Erythroblast (primary cell): ENCODE data around the gene PNMA6E.

ENCODE experiments used
- GATA1 ChIP-seq: IDR thresholded peaks from 2 replicates; pipeline ENCODE4 v1.6.1; 2011; ENCODE audit warnings: low read depth, mild to moderate bottlenecking, control low read depth, low read length, moderate library complexity
- POLR2A ChIP-seq: IDR thresholded peaks from 2 replicates; pipeline ENCODE4 v1.6.1; 2011; ENCODE audit warnings: mild to moderate bottlenecking, low read length

DNA sequence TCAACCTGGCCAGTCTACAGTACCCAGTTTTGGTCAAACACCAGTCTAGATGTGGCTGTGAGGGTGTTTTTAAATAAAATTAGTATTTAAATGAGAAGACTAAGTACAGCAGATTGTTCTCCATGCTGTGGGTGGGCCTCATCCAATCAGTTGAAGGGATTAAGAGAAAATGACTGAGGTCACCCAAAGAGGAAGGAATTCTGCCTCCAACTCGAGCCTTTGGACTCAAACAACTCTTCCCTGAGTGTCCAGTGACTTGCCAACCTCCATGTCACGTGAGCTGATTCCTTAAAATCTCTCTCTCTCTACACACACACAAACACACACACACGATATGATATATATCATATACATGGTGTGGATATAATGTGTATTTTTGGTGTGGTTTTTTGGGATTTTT lies 34.7 kb upstream of the PNMA6E start:
- TF ChIP-seq POLR2A = no peak
- TF ChIP-seq GATA1 = no peak
